PC-3 (cell line): ENCODE measurements around the gene DIS3L2.
"Not testable (repeated sequence)": the region's sequence is repeated elsewhere in the genome, so short reads cannot be mapped to it uniquely, and the experiment has no call there.

Experiments
- EZH2 ChIP-seq: fragments of 300-600 bp; sonication (generic); IDR thresholded peaks from one replicate; pipeline ENCODE4 v1.6.1; 2017; ENCODE audit warnings: antibody characterized with exemption, mild to moderate bottlenecking, low read length; ENCODE audit not compliant: unreplicated experiment
- EZH2phosphoT487 ChIP-seq: fragments of 300-600 bp; sonication (generic); IDR thresholded peaks from 2 replicates; pipeline ENCODE4 v1.6.1; 2018; ENCODE audit warnings: mild to moderate bottlenecking, antibody characterized with exemption, low read length, borderline replicate concordance
- TF ChIP-seq, protein P1 (sequence below): fragments of 300-600 bp; sonication (generic); conservative IDR thresholded peaks from 2 replicates; pipeline ENCODE4 v1.5.1; 2017; ENCODE audit warnings: antibody characterized with exemption, low read depth, mild to moderate bottlenecking, low read length

DNA sequence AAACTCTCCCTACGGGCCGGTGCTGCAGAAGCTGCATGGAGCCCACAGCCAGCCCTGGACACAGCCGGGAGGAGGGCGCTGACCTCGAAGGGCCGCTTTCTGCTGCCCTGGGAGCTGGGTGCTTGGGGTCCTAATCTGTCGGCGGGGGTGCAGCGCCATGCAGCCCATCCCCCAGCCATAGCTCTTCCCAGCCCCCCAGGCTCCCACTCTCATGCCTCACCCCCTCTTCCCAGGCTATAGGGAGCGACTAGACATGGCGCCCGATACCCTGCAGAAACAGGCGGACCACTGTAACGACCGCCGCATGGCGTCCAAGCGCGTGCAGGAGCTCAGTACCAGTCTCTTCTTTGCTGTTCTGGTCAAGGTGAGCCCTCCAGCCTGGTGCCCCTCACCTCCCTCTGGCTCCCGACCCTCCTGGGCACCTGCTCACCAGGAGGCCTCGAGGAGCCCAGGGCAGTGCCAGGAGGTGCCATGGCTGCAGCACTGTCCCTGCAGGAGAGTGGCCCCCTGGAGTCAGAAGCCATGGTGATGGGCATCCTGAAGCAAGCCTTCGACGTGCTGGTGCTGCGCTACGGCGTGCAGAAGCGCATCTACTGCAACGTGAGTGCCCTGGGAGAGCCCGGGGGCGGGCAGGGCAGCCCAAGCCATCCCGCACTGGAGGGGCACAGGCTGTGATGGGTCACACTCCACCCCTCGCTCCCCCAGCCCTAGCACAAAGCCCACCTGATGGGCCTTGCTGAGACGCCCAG lies 372.8 kb downstream of the DIS3L2 start:
- not testable (repeated sequence) for TF ChIP-seq EZH2, EZH2phosphoT487
- TF ChIP-seq, protein P1, sequence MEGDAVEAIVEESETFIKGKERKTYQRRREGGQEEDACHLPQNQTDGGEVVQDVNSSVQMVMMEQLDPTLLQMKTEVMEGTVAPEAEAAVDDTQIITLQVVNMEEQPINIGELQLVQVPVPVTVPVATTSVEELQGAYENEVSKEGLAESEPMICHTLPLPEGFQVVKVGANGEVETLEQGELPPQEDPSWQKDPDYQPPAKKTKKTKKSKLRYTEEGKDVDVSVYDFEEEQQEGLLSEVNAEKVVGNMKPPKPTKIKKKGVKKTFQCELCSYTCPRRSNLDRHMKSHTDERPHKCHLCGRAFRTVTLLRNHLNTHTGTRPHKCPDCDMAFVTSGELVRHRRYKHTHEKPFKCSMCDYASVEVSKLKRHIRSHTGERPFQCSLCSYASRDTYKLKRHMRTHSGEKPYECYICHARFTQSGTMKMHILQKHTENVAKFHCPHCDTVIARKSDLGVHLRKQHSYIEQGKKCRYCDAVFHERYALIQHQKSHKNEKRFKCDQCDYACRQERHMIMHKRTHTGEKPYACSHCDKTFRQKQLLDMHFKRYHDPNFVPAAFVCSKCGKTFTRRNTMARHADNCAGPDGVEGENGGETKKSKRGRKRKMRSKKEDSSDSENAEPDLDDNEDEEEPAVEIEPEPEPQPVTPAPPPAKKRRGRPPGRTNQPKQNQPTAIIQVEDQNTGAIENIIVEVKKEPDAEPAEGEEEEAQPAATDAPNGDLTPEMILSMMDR: not testable (repeated sequence)
